SU-DHL-6 (cell line): ENCODE measurements around the gene MTMR3.

Experiments
- EZH2phosphoT487 ChIP-seq: fragments of 200-600 bp; sonication (generic), shearing (Covaris generic); conservative IDR thresholded peaks from 2 replicates; pipeline ENCODE4 v1.6.1; 2018; ENCODE audit warnings: mild to moderate bottlenecking, antibody characterized with exemption, low read length, moderate library complexity, mixed read lengths
- TF ChIP-seq, protein P1 (sequence below): fragments of 200-600 bp; sonication (generic); IDR thresholded peaks from one replicate; pipeline ENCODE4 v1.5.1; 2017; ENCODE audit warnings: antibody characterized with exemption, mild to moderate bottlenecking, low read length, moderate library complexity; ENCODE audit not compliant: insufficient read depth, poor library complexity, severe bottlenecking

DNA sequence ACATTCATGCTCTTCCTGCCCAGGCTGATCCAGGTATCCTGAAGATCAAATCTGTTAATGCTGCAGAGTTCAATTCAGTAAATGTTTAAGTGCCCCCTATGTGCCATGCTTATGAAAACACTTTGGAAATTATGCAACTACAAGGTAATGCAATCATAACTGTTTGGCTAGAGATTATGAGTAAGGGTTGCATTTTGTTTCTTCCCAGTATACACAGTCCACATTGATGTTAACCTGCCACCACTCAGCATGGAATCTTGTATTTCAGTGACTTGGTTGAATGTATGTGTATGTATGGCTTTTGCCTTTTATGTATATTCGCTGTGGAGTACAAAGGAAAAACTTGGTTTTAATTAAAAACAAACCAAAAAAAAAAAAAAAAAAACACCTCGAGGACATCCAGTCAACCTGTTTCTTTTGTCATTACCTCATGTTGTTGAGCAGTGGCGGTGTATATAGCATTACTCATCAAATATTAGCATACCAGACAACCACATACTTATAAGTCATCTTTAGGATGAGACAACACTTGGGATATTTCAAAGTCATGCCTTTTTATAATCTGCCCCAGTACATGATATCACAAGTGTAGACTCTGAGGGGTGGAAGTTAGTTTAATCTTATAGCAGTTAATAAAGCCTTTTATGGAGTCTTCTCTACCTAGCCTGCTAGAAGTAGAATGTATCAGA is 111.2 kb downstream of the MTMR3 start:
- TF ChIP-seq, protein P1, sequence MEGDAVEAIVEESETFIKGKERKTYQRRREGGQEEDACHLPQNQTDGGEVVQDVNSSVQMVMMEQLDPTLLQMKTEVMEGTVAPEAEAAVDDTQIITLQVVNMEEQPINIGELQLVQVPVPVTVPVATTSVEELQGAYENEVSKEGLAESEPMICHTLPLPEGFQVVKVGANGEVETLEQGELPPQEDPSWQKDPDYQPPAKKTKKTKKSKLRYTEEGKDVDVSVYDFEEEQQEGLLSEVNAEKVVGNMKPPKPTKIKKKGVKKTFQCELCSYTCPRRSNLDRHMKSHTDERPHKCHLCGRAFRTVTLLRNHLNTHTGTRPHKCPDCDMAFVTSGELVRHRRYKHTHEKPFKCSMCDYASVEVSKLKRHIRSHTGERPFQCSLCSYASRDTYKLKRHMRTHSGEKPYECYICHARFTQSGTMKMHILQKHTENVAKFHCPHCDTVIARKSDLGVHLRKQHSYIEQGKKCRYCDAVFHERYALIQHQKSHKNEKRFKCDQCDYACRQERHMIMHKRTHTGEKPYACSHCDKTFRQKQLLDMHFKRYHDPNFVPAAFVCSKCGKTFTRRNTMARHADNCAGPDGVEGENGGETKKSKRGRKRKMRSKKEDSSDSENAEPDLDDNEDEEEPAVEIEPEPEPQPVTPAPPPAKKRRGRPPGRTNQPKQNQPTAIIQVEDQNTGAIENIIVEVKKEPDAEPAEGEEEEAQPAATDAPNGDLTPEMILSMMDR: no peak
- no peak for TF ChIP-seq EZH2phosphoT487
